Testis (tissue), 2 donors: ENCODE data around the gene SLC12A3.

Experiments used
- CTCF ChIP-seq, 3 experiments: fragments of 450-650 bp in 2 of 3; fragments of 200-600 bp in 1 of 3; sonication (generic) in 1 of 3; IDR thresholded peaks; one replicate each; pipeline ENCODE4 v1.5.1; 2016 to 2019; ENCODE audit warnings: antibody characterized with exemption in 3 of 3, mild to moderate bottlenecking in 2 of 3, moderate library complexity in 1 of 3
- POLR2A ChIP-seq: fragments of 450-650 bp; IDR thresholded peaks from one replicate; pipeline ENCODE4 v1.6.1; 2017; ENCODE audit warnings: antibody characterized with exemption, mild to moderate bottlenecking, moderate library complexity

- TF ChIP-seq CTCF (IDR thresholded peaks at IDR 0.05) (no peak), POLR2A (no peak)
These were observed 18.6 kb downstream of the SLC12A3 start for GRCh38 chr16:56883586-56883985.
